ENCODE measurements around the gene TNS1. TPM values are rescaled to one million over a fixed set of nuclear protein-coding genes. Genes with fewer than 3 reads are reported as not detected.

The TNS1 gene
- total RNA-seq, 3 donors from 2014 or later (not counting 1 experiment from before 2014, with no cell fraction given) = 1.1 to 3.0 (median 2.1) TPM

GRCh38 chr2:217943446-217944321, 59.1 kb downstream of the TNS1 start:
- no peak overlapping the region for H3K4me3 Mint-ChIP-seq
- Histone ChIP-seq H3K27me3 (ENCODE audit: control insufficient read depth, insufficient read depth, low read length) (no peaks in the 10 kb centered on the region), H3K36me3 (ENCODE audit: control insufficient read depth, insufficient read depth, low read length) (no peaks in the 10 kb centered on the region), H3K4me1 (ENCODE audit: control insufficient read depth, insufficient read depth, low read length) (no peaks in the 10 kb centered on the region), H3K27ac (ENCODE audit: low read length) (no peak overlapping the region), H3K9me3 (ENCODE audit: control insufficient read depth, insufficient read depth, low read length) (no peaks in the 10 kb centered on the region), H3K4me3 (ENCODE audit: low read length) (no peak overlapping the region)
- no peak for TF ChIP-seq CTCF (IDR thresholded peaks at IDR 0.05)
- no peaks in the 10 kb centered on the region for H3K4me1 Mint-ChIP-seq
- intact Hi-C loops (cut with micrococcal nuclease) = no loop called here
- H3K36me3 Mint-ChIP-seq = no peaks in the 10 kb centered on the region
- H3K27ac Mint-ChIP-seq = no peak overlapping the region
- ATAC-seq (peak in 1 of 3 donors; percentile 48), DNase-seq (no peak)
- H3K9me3 Mint-ChIP-seq = no peaks in the 10 kb centered on the region
- 14% methylated on average over 16 of the region's 16 CpGs for WGBS (ENCODE audit: insufficient coverage)
- peaks cover 24 to 35% of the 10 kb centered on the region in 2 donors for H3K27me3 Mint-ChIP-seq (ENCODE audit: low read depth in 2 of 2)

- H3K27me3 ChIP-seq (ENCODE audit: control insufficient read depth, insufficient read depth, low read length) = no peaks in the 10 kb centered on the region
- H3K4me1 ChIP-seq (ENCODE audit: control insufficient read depth, insufficient read depth, low read length) = no peaks in the 10 kb centered on the region
- no peak overlapping the region for H3K27ac Mint-ChIP-seq
- no peak for ATAC-seq
- no peak for DNase-seq
- no peak for TF ChIP-seq CTCF (IDR thresholded peaks at IDR 0.05)
- no peaks in the 10 kb centered on the region for H3K36me3 ChIP-seq (ENCODE audit: control insufficient read depth, insufficient read depth, low read length)
- WGBS (ENCODE audit: insufficient coverage) = 17% methylated on average over 3 of the region's 3 CpGs
- H3K9me3 Mint-ChIP-seq = no peaks in the 10 kb centered on the region
- no peak overlapping the region for H3K4me3 Mint-ChIP-seq
- no peaks in the 10 kb centered on the region for H3K36me3 Mint-ChIP-seq
- H3K4me3 ChIP-seq (ENCODE audit: low read length) = no peak overlapping the region
- intact Hi-C loops (cut with micrococcal nuclease) = no loop called here
- no peak overlapping the region for H3K27ac ChIP-seq (ENCODE audit: low read length)
- peaks cover 24 to 35% of the 10 kb centered on the region in 2 donors for H3K27me3 Mint-ChIP-seq (ENCODE audit: low read depth in 2 of 2)
- H3K4me1 Mint-ChIP-seq = no peaks in the 10 kb centered on the region
- no peaks in the 10 kb centered on the region for H3K9me3 ChIP-seq (ENCODE audit: control insufficient read depth, insufficient read depth, low read length)
Measured at GRCh38 chr2:217942731-217943335, 60.0 kb downstream of the TNS1 start.

GRCh38 chr2:217941886-217942728, 60.7 kb downstream of the TNS1 start:
- intact Hi-C loops (cut with micrococcal nuclease) = no loop called here
- no peak overlapping the region for H3K4me3 Mint-ChIP-seq
- Histone ChIP-seq H3K36me3 (ENCODE audit: control insufficient read depth, insufficient read depth, low read length) (no peaks in the 10 kb centered on the region), H3K27ac (ENCODE audit: low read length) (no peak overlapping the region), H3K9me3 (ENCODE audit: control insufficient read depth, insufficient read depth, low read length) (no peaks in the 10 kb centered on the region), H3K4me3 (ENCODE audit: low read length) (no peak overlapping the region), H3K4me1 (ENCODE audit: control insufficient read depth, insufficient read depth, low read length) (no peaks in the 10 kb centered on the region), H3K27me3 (ENCODE audit: control insufficient read depth, insufficient read depth, low read length) (no peaks in the 10 kb centered on the region)
- H3K27me3 Mint-ChIP-seq (ENCODE audit: low read depth in 2 of 2) = peaks cover 20 to 35% of the 10 kb centered on the region in 2 donors
- no peaks in the 10 kb centered on the region for H3K36me3 Mint-ChIP-seq
- DNase-seq (no peak), ATAC-seq (no peak)
- TF ChIP-seq CTCF (IDR thresholded peaks at IDR 0.05) = no peak
- no peaks in the 10 kb centered on the region for H3K4me1 Mint-ChIP-seq
- no peak overlapping the region for H3K27ac Mint-ChIP-seq
- 87% methylated on average over 8 of the region's 8 CpGs for WGBS (ENCODE audit: insufficient coverage)
- no peaks in the 10 kb centered on the region for H3K9me3 Mint-ChIP-seq
